ENCODE data around the gene RASGRF2.

The RASGRF2 gene

DNA sequence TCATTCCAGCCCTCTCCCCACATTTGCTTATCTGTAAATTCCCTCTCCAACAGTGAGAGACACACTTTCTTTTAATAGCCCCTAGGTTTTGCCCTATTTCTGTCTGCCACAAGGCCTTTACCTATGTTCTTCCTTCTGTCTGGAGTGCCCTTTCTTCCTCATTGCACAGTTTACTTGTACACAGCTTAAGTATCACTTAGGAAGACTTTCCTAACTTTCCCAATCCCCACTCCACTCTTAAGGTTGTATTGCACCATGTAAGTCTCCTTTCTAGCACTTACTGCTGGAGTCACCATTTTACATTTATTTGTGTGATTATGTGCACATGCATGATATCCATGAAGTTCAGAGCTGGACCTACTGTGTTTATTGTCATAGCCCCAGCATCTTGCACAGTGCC lies 262.1 kb downstream of the RASGRF2 start:
- TF ChIP-seq BHLHE40 (IDR thresholded peaks at IDR 0.05; ENCODE audit: borderline replicate concordance) (no peak), SUZ12 (IDR thresholded peaks at IDR 0.05) (no peak), LEF1 (IDR thresholded peaks at IDR 0.05; ENCODE audit: borderline replicate concordance) (no peak), ZNF384 (IDR thresholded peaks at IDR 0.05) (no peak), NFRKB (IDR thresholded peaks at IDR 0.05) (no peak), PKNOX1 (IDR thresholded peaks at IDR 0.05) (no peak), ARNT (IDR thresholded peaks at IDR 0.05) (no peak), CTBP1 (IDR thresholded peaks at IDR 0.05; ENCODE audit: borderline replicate concordance) (no peak), FOXM1 (IDR thresholded peaks at IDR 0.05; ENCODE audit: borderline replicate concordance) (no peak), FOXA1 (IDR thresholded peaks at IDR 0.05) (no peak), L3MBTL2 (conservative IDR thresholded peaks at IDR 0.05) (no peak), ELF4 (IDR thresholded peaks at IDR 0.05) (no peak)
- POLR2A ChIA-PET, result no interaction called here
- CTCF ChIA-PET, result no interaction called here
- DNase-seq (ENCODE audit: extremely low spot score), result no peak

- CTCF ChIA-PET, result no interaction called here
- no peak for TF ChIP-seq FOXK2 (IDR thresholded peaks at IDR 0.05)
- TF ChIP-seq ELF4 (IDR thresholded peaks at IDR 0.05), result no peak
- TF ChIP-seq ZNF384 (IDR thresholded peaks at IDR 0.05), result no peak
- TF ChIP-seq ARNT (IDR thresholded peaks at IDR 0.05), result no peak
- no peak for TF ChIP-seq TARDBP (IDR thresholded peaks at IDR 0.05)
- TF ChIP-seq SP1 (IDR thresholded peaks at IDR 0.05), result no peak
- no peak for TF ChIP-seq L3MBTL2 (conservative IDR thresholded peaks at IDR 0.05)
- TF ChIP-seq HDGF (IDR thresholded peaks at IDR 0.05; ENCODE audit: borderline replicate concordance), result no peak
- TF ChIP-seq FOXM1 (IDR thresholded peaks at IDR 0.05; ENCODE audit: borderline replicate concordance), result no peak
- no peak for TF ChIP-seq PKNOX1 (IDR thresholded peaks at IDR 0.05)
- TF ChIP-seq BHLHE40 (IDR thresholded peaks at IDR 0.05; ENCODE audit: borderline replicate concordance), result no peak
- no peak for TF ChIP-seq FOXA1 (IDR thresholded peaks at IDR 0.05)
- TF ChIP-seq NFRKB (IDR thresholded peaks at IDR 0.05), result no peak
- no peak for TF ChIP-seq SUZ12 (IDR thresholded peaks at IDR 0.05)
- POLR2A ChIA-PET, result no interaction called here
These were observed 265.3 kb downstream of the RASGRF2 start for GRCh38 chr5:81225463-81225862.

GRCh38 chr5:81226286-81226685 lies 266.1 kb downstream of the RASGRF2 start:
- POLR2A ChIA-PET, result no interaction called here
- CTCF ChIA-PET, result no interaction called here
- no peak for DNase-seq (ENCODE audit: extremely low spot score)
- TF ChIP-seq FOXK2 (IDR thresholded peaks at IDR 0.05), result no peak
- TF ChIP-seq ZNF384 (IDR thresholded peaks at IDR 0.05), result no peak
- TF ChIP-seq BHLHE40 (IDR thresholded peaks at IDR 0.05; ENCODE audit: borderline replicate concordance), result no peak
- no peak for TF ChIP-seq PKNOX1 (IDR thresholded peaks at IDR 0.05)
- no peak for TF ChIP-seq HDGF (IDR thresholded peaks at IDR 0.05; ENCODE audit: borderline replicate concordance)
- no peak for TF ChIP-seq CTBP1 (IDR thresholded peaks at IDR 0.05; ENCODE audit: borderline replicate concordance)
- TF ChIP-seq SUZ12 (IDR thresholded peaks at IDR 0.05), result no peak
- TF ChIP-seq FOXA1 (IDR thresholded peaks at IDR 0.05), result no peak

More at GRCh38 chr5:81225463-81225862, 265.3 kb downstream of the RASGRF2 start:
- no peak for DNase-seq (ENCODE audit: extremely low spot score)

- ChIA-PET POLR2A (no interaction called here), CTCF (no interaction called here)
- no peak for TF ChIP-seq SUZ12 (IDR thresholded peaks at IDR 0.05)
- TF ChIP-seq ARNT (IDR thresholded peaks at IDR 0.05), result no peak
- no peak for TF ChIP-seq NFRKB (IDR thresholded peaks at IDR 0.05)
- no peak for TF ChIP-seq ELF4 (IDR thresholded peaks at IDR 0.05)
- no peak for TF ChIP-seq ZNF384 (IDR thresholded peaks at IDR 0.05)
- TF ChIP-seq FOXM1 (IDR thresholded peaks at IDR 0.05; ENCODE audit: borderline replicate concordance), result no peak
- TF ChIP-seq L3MBTL2 (conservative IDR thresholded peaks at IDR 0.05), result no peak
- TF ChIP-seq FOXK2 (IDR thresholded peaks at IDR 0.05), result no peak
- no peak for TF ChIP-seq CTBP1 (IDR thresholded peaks at IDR 0.05; ENCODE audit: borderline replicate concordance)
- TF ChIP-seq HDGF (IDR thresholded peaks at IDR 0.05; ENCODE audit: borderline replicate concordance), result no peak
- TF ChIP-seq TARDBP (IDR thresholded peaks at IDR 0.05), result no peak
- no peak for TF ChIP-seq PKNOX1 (IDR thresholded peaks at IDR 0.05)
- no peak for TF ChIP-seq LEF1 (IDR thresholded peaks at IDR 0.05; ENCODE audit: borderline replicate concordance)
- no peak for TF ChIP-seq FOXA1 (IDR thresholded peaks at IDR 0.05)
- TF ChIP-seq BHLHE40 (IDR thresholded peaks at IDR 0.05; ENCODE audit: borderline replicate concordance), result no peak
- TF ChIP-seq SP1 (IDR thresholded peaks at IDR 0.05), result no peak
- no peak for DNase-seq (ENCODE audit: extremely low spot score)
These were observed 266.8 kb downstream of the RASGRF2 start for GRCh38 chr5:81226949-81227348.

DNA sequence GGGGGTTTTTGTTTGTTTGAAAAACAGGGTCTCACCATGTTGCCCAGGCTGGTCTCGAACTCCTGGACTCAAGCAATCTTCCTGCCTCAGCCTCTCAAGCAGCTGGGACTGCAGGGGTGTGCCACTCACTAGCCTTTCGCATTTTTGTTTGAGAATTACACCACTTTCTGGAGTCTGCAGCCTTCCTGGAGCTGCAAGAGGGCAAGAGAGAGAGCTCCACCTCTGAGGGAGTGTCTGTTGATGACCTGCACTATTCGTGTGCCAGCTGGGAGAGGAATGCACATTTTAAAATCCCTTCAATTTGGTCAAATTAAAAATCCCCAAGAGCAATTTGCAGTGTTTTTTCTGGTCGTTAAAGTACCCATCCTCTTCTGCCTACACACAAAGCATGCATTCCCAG lies 267.9 kb downstream of the RASGRF2 start:
- TF ChIP-seq L3MBTL2 (conservative IDR thresholded peaks at IDR 0.05) (no peak), HDGF (IDR thresholded peaks at IDR 0.05; ENCODE audit: borderline replicate concordance) (no peak), FOXA1 (IDR thresholded peaks at IDR 0.05) (no peak), BHLHE40 (IDR thresholded peaks at IDR 0.05; ENCODE audit: borderline replicate concordance) (no peak), FOXK2 (IDR thresholded peaks at IDR 0.05) (no peak), ARNT (IDR thresholded peaks at IDR 0.05) (no peak), NFRKB (IDR thresholded peaks at IDR 0.05) (no peak), LEF1 (IDR thresholded peaks at IDR 0.05; ENCODE audit: borderline replicate concordance) (no peak), FOXM1 (IDR thresholded peaks at IDR 0.05; ENCODE audit: borderline replicate concordance) (no peak), CTBP1 (IDR thresholded peaks at IDR 0.05; ENCODE audit: borderline replicate concordance) (no peak), SP1 (IDR thresholded peaks at IDR 0.05) (no peak), TARDBP (IDR thresholded peaks at IDR 0.05) (no peak), ELF4 (IDR thresholded peaks at IDR 0.05) (no peak), SUZ12 (IDR thresholded peaks at IDR 0.05) (no peak), ZNF384 (IDR thresholded peaks at IDR 0.05) (no peak), PKNOX1 (IDR thresholded peaks at IDR 0.05) (no peak)
- ChIA-PET POLR2A (no interaction called here), CTCF (no interaction called here)
- DNase-seq (ENCODE audit: extremely low spot score), result no peak

All from HEK293T (cell line).